Measurements from ENCODE around the gene IL1R2.

Gene IL1R2

GRCh38 chr2:101952551-101952950 lies 39.2 kb upstream of the IL1R2 start:
- no peak for TF ChIP-seq CTCF (IDR thresholded peaks at IDR 0.05)

GRCh38 chr2:101956465-101957438 lies 35.0 kb upstream of the IL1R2 start:
- TF ChIP-seq CTCF (IDR thresholded peaks at IDR 0.05), result no peak

GRCh38 chr2:101958061-101958460 lies 33.7 kb upstream of the IL1R2 start:
- TF ChIP-seq CTCF (IDR thresholded peaks at IDR 0.05), result no peak

GRCh38 chr2:101960819-101961337 lies 30.9 kb upstream of the IL1R2 start:
- TF ChIP-seq CTCF (IDR thresholded peaks at IDR 0.05), result no peak

GRCh38 chr2:101961338-101962191 lies 30.2 kb upstream of the IL1R2 start:
- TF ChIP-seq CTCF (IDR thresholded peaks at IDR 0.05), result no peak

- no peak for TF ChIP-seq CTCF (IDR thresholded peaks at IDR 0.05)
These were observed 29.5 kb upstream of the IL1R2 start for GRCh38 chr2:101962309-101962708.

- no peak for TF ChIP-seq CTCF (IDR thresholded peaks at IDR 0.05)
These were observed 28.6 kb upstream of the IL1R2 start for GRCh38 chr2:101963198-101963597.
